Thymus (tissue), 11 donors: ENCODE results near the gene NDUFAF8. TPM values are rescaled to one million over a fixed set of nuclear protein-coding genes. Genes with fewer than 3 reads are reported as not detected.

Experiments
- DNase-seq, 9 donors: peaks; one replicate each; pipeline ENCODE4 v3.0.0-alpha.2; 2013; ENCODE audit warnings: low spot score in 9 of 9, low read depth in 6 of 9, missing footprints in 1 of 9
- H3K27ac ChIP-seq, 2 donors: one replicate each; pipeline ENCODE4 v1.5.1; 2013; ENCODE audit warnings: control low read depth in 1 of 2, low read depth in 1 of 2, low read length in 1 of 2, mild to moderate bottlenecking in 1 of 2, moderate library complexity in 1 of 2
- H3K27me3 ChIP-seq, 2 donors: one replicate each; pipeline ENCODE4 v1.5.1; 2013; ENCODE audit warnings: low read length in 1 of 2; ENCODE audit not compliant: control insufficient read depth in 2 of 2, insufficient read depth in 1 of 2
- H3K36me3 ChIP-seq, 2 donors: one replicate each; pipeline ENCODE4 v1.5.1; 2013; ENCODE audit warnings: low read length in 1 of 2, mild to moderate bottlenecking in 1 of 2, moderate library complexity in 1 of 2; ENCODE audit not compliant: control insufficient read depth in 2 of 2, insufficient read depth in 2 of 2
- H3K4me1 ChIP-seq, 2 donors: one replicate each; pipeline ENCODE4 v1.5.1; 2013; ENCODE audit warnings: low read length in 2 of 2; ENCODE audit not compliant: control insufficient read depth in 2 of 2, insufficient read depth in 2 of 2
- H3K4me3 ChIP-seq, 2 donors: one replicate each; pipeline ENCODE4 v1.5.1; 2013; ENCODE audit warnings: low read length in 2 of 2, control low read depth in 1 of 2, mild to moderate bottlenecking in 1 of 2
- H3K9me3 ChIP-seq, 2 donors: one replicate each; pipeline ENCODE4 v1.5.1; 2013; ENCODE audit warnings: low read length in 1 of 2, mild to moderate bottlenecking in 1 of 2; ENCODE audit not compliant: control insufficient read depth in 2 of 2, insufficient read depth in 1 of 2
- WGBS: extraction: QIAGEN DNeasy Blood & Tissue Kit; methylation state at CpG from one replicate; pipeline ENCODE4 v1.1.7; 2013; 5-methylcytosine and 5-hydroxymethylcytosine counted together
- polyA plus RNA-seq: library from polyadenylated mRNA; stranded (reverse); fragments of 200-250 nt; gene quantifications from one replicate; pipeline ENCODE4 v1.2.3, GENCODE V29; 2013
- total RNA-seq: library from RNA; stranded (reverse); fragments of 120-200 nt; gene quantifications from one replicate; pipeline ENCODE4 v1.2.4, GENCODE V29; 2013
- donor health status: healthy.

The NDUFAF8 gene
- total and polyA plus RNA-seq, 2 donors: 47.1 to 101 TPM

GRCh38 chr17:81239714-81240555, 817 bp downstream of the NDUFAF8 start:
- H3K4me3 ChIP-seq: peak overlapping the region; percentile 74 to 86
- WGBS: 21% methylated on average over 37 of the region's 37 CpGs
- H3K9me3 ChIP-seq: no peaks in the 10 kb centered on the region
- peaks cover 25 to 31% of the 10 kb centered on the region in 2 donors for H3K36me3 ChIP-seq
- DNase-seq: peak in 1 of 9 donors; percentile 33
- H3K4me1 ChIP-seq: peaks cover 19 to 37% of the 10 kb centered on the region in 2 donors
- no peaks in the 10 kb centered on the region for H3K27me3 ChIP-seq
- peak overlapping the region in 1 of 2 donors; percentile 2 for H3K27ac ChIP-seq

- no peaks in the 10 kb centered on the region for H3K27me3 ChIP-seq
- no peak for DNase-seq
- WGBS: 93% methylated on average over 8 of the region's 8 CpGs
- H3K9me3 ChIP-seq: no peaks in the 10 kb centered on the region
- H3K4me1 ChIP-seq: peaks cover 19 to 37% of the 10 kb centered on the region in 2 donors
- H3K4me3 ChIP-seq: no peak overlapping the region
- no peak overlapping the region for H3K27ac ChIP-seq
- H3K36me3 ChIP-seq: peaks cover 27 to 28% of the 10 kb centered on the region in 2 donors
Measured at GRCh38 chr17:81240761-81241160, 1.6 kb downstream of the NDUFAF8 start.

DNA sequence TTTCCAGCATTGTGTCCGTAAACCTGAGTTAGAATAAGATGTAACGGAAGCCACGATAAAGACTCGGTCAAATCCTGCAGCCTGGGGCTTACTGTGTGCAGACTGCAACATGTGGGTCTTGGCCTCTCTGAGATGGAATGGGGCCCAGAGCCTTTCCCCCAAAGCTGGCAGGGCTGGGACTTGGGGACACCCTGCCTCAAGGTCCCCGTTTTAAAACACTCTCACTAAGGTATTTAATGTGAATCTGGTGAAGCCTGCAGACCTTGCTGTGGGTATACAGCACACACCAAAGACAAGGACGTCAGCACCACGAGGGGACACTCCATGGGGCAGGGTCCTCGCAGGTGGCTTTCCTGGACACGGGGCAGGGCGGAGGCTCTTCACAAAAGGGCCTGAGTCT, 2.1 kb downstream of the NDUFAF8 start:
- 97% methylated on average over 10 of the region's 10 CpGs for WGBS
- Histone ChIP-seq H3K4me3 (no peak overlapping the region), H3K36me3 (peaks cover 25 to 30% of the 10 kb centered on the region in 2 donors), H3K27ac (no peak overlapping the region), H3K27me3 (no peaks in the 10 kb centered on the region), H3K4me1 (peaks cover 19 to 37% of the 10 kb centered on the region in 2 donors), H3K9me3 (no peaks in the 10 kb centered on the region)
- DNase-seq: no peak

GRCh38 chr17:81241648-81242420, 2.7 kb downstream of the NDUFAF8 start:
- Histone ChIP-seq H3K27me3 (no peaks in the 10 kb centered on the region), H3K4me1 (peaks cover 19 to 37% of the 10 kb centered on the region in 2 donors), H3K9me3 (no peaks in the 10 kb centered on the region), H3K4me3 (no peak overlapping the region), H3K36me3 (peaks cover 19 to 25% of the 10 kb centered on the region in 2 donors), H3K27ac (no peak overlapping the region)
- 69% methylated on average over 26 of the region's 26 CpGs for WGBS
- peak in 2 of 9 donors; percentile 55 to 58 for DNase-seq

DNA sequence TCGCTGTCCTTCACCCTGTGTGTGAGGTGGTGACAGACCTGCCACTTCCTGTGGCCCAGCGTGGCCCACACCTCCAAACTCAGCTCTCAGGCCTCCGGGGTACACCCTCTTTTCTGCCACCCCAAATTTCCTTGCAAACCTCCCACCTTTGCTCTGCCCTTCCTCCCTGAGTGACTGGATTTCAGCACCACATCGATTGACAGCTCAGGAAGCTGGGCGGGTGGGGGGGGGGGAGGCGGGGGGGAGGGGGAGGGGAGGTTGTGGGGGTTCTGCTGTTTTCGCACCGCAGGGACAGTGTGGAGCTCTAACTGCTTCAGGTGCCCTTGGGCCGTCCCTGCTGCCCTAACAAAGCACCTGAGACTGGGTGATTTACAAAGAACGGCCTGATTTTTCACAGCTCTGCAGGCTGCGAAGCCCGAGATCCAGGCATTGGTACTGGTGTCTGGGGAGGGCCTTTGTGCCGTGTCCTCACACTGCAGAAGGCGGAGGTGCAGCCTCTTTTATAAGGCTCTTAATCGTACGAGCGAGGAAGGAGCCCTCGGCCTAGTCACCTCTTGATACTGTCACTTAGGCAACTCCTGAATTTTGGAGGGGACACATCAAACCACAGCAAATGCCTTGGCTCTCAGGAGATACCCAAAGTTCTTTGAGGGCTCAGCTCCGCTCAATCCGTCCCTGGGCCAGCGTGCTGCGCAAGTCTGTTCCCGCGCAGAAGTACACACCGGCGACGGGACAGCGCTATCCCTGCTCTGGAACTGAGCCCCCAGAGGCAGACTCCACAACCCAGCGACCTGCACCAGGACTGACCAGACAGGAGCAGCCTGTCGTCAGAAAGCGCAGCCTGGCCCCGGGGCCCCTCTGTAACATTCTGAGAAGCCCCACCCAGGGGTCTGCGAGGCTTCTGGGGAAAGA, 3.6 kb downstream of the NDUFAF8 start:
- Histone ChIP-seq H3K27me3 (no peaks in the 10 kb centered on the region), H3K4me3 (no peak overlapping the region), H3K9me3 (no peaks in the 10 kb centered on the region), H3K36me3 (peaks cover 17 to 25% of the 10 kb centered on the region in 2 donors), H3K4me1 (peaks cover 11 to 33% of the 10 kb centered on the region in 2 donors), H3K27ac (no peak overlapping the region)
- DNase-seq: no peak
- 87% methylated on average over 33 of the region's 33 CpGs for WGBS

DNA sequence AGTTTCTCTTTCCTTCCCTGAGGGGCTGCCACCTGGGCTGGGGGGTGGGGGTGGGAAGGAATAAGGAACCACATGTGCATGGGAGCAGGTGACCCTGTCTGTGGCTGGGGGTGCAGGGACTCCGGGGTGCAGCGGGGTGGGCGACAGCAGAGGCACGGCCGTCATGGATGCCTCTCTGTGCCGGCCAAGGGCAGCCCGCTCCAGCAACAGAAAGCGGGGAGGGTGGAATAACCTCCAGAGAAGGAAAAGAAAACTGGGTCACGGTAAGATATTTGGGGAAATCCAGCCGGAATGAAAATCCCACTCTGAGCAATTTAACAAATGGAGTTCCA, 4.2 kb downstream of the NDUFAF8 start:
- Histone ChIP-seq H3K27ac (no peak overlapping the region), H3K27me3 (no peaks in the 10 kb centered on the region), H3K4me1 (peaks cover 5 to 26% of the 10 kb centered on the region in 2 donors), H3K36me3 (peaks cover 17 to 28% of the 10 kb centered on the region in 2 donors), H3K4me3 (no peak overlapping the region), H3K9me3 (no peaks in the 10 kb centered on the region)
- WGBS: 94% methylated on average over 10 of the region's 10 CpGs
- DNase-seq: no peak

- H3K4me1 ChIP-seq: peaks cover 5 to 25% of the 10 kb centered on the region in 2 donors
- H3K36me3 ChIP-seq: peaks cover 18 to 30% of the 10 kb centered on the region in 2 donors
- DNase-seq: no peak
- peaks cover 1 to 3% of the 10 kb centered on the region in 2 donors for H3K9me3 ChIP-seq
- 90% methylated on average over 24 of the region's 24 CpGs for WGBS
- no peak overlapping the region for H3K27ac ChIP-seq
- H3K4me3 ChIP-seq: no peak overlapping the region
- no peaks in the 10 kb centered on the region for H3K27me3 ChIP-seq
Measured at GRCh38 chr17:81244358-81245023, 5.4 kb downstream of the NDUFAF8 start.

DNA sequence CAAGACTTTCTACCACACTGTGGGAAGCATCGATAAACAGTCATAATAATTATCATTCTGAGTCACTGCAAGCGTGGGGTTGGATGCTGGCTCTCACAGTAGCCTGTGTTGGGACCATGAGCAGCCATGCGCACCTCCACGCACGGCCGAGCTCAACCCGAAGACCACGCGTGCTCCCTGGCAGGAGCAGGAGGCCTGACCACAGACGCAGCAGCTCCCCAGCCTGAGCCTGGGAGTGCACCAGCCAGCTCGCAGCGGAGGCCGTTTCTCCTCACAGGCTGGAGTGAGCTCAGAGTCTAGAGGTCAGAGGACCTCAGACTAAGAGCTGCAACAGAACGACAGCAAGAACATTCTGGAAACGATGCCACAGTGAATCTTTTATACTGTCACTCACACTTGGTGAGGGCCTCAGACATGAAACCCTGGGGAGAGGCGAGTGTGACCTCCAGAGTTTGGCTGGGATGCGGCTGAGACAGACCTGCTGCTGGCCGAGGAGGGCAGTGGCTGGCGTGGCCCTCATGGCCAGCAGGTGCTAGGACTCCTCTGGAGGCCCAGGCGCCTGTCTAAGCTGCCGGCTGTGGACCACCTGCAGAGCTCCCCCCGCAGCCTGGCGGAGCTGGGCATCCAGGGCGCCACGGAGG, 6.0 kb downstream of the NDUFAF8 start:
- Histone ChIP-seq H3K36me3 (peaks cover 23 to 34% of the 10 kb centered on the region in 2 donors), H3K27me3 (no peaks in the 10 kb centered on the region), H3K9me3 (peaks cover 3 to 7% of the 10 kb centered on the region in 2 donors), H3K4me1 (peaks cover 4 to 25% of the 10 kb centered on the region in 2 donors), H3K27ac (no peak overlapping the region), H3K4me3 (no peak overlapping the region)
- DNase-seq: no peak
- 96% methylated on average over 25 of the region's 25 CpGs for WGBS
